GM12878 (cell line): ENCODE results near the gene CACNG1. TPM values are rescaled to one million over a fixed set of nuclear protein-coding genes. Genes with fewer than 3 reads are reported as not detected.

Experiments
- ATAC-seq: fragments of 200-7000 bp; cut with Tn5 transposase; 3 replicates; pipeline ENCODE4 v1.9.1; 2020; ENCODE audit warnings: mild to moderate bottlenecking, moderate library complexity
- BruUV-seq: library from RNA; stranded (reverse); fragments of 400-500 nt; replicated peaks from 2 replicates; lab custom pipeline; 2021; lab: Mats Ljungman, UMichigan
- CTCF ChIA-PET: fragments of 300-600 bp; sonication (Branson Sonifier 250); formaldehyde crosslinking; extraction: SDS; loops from one replicate; lab custom pipeline; 2021; ENCODE audit warnings: inconsistent platforms; lab: Yijun Ruan, JAX
- POLR2A ChIA-PET: fragments of 350-600 bp; formaldehyde crosslinking; extraction: SDS; loops from one replicate; lab custom pipeline; 2021; ENCODE audit warnings: inconsistent platforms; lab: Charles Lee
- RAD21 ChIA-PET: fragments of 300-600 bp; sonication (Branson Sonifier 250); formaldehyde crosslinking; loops from one replicate; lab custom pipeline; 2023; ENCODE audit warnings: antibody characterized with exemption; ENCODE audit not compliant: unreplicated experiment; lab: Charles Lee
- SMC1A ChIA-PET: fragments of 300-600 bp; sonication (Branson Sonifier 250); formaldehyde crosslinking; loops from one replicate; lab custom pipeline; 2023; ENCODE audit not compliant: unreplicated experiment, uncharacterized antibody; lab: Charles Lee
- DNase-seq: peaks from one replicate; pipeline ENCODE4 v3.0.0-alpha.2; 2011; ENCODE audit warnings: low read depth, low spot score
- FAIRE-seq: peaks from 3 replicates; lab custom pipeline; 2011; peaks lifted over from hg19 to GRCh38; lab: Jason Lieb, UNC
- H2AFZ ChIP-seq: 2 replicates; pipeline ENCODE4 v1.6.0; 2011; ENCODE audit warnings: low read depth, low read length, control low read depth; ENCODE audit not compliant: control insufficient read depth
- H3K27ac ChIP-seq: 2 replicates; pipeline ENCODE4 v1.5.1; 2011; ENCODE audit warnings: control low read depth; ENCODE audit not compliant: control insufficient read depth, insufficient read depth
- H3K27me3 ChIP-seq, 2 experiments: replicated peaks in 1 of 2; 2 replicates each; pipeline versions ENCODE4 v1.6.0 to v1.6.1; 2011; ENCODE audit warnings: low read length in 1 of 2; ENCODE audit not compliant: control insufficient read depth in 2 of 2, insufficient read depth in 2 of 2
- H3K36me3 ChIP-seq, 2 experiments: 2 replicates each; pipeline ENCODE4 v1.5.1; 2011; ENCODE audit warnings: low read length in 1 of 2; ENCODE audit not compliant: control insufficient read depth in 2 of 2, insufficient read depth in 2 of 2
- H3K4me1 ChIP-seq: 2 replicates; pipeline ENCODE4 v1.6.1; 2011; ENCODE audit warnings: mild to moderate bottlenecking, low read length, moderate library complexity, mixed read lengths; ENCODE audit not compliant: control insufficient read depth, insufficient read depth
- H3K4me2 ChIP-seq: 2 replicates; pipeline ENCODE4 v1.6.0; 2011; ENCODE audit warnings: control low read depth; ENCODE audit not compliant: control insufficient read depth, insufficient read depth
- H3K4me3 ChIP-seq: fragments of 200-600 bp; sonication (generic); 2 replicates; pipeline ENCODE4 v1.5.1; 2016
- H3K79me2 ChIP-seq: 2 replicates; pipeline ENCODE4 v1.6.0; 2011; ENCODE audit warnings: low read length; ENCODE audit not compliant: control insufficient read depth, insufficient read depth
- H3K9ac ChIP-seq: 2 replicates; pipeline ENCODE4 v1.8.0; 2011; ENCODE audit warnings: low read length, control low read depth, mixed read lengths; ENCODE audit not compliant: control insufficient read depth, insufficient read depth
- H3K9me3 ChIP-seq: replicated peaks from 3 replicates; pipeline ENCODE4 v1.5.1; 2011; ENCODE audit warnings: mild to moderate bottlenecking, low read length; ENCODE audit not compliant: control insufficient read depth, insufficient read depth
- H4K20me1 ChIP-seq: 2 replicates; pipeline ENCODE4 v1.6.0; 2011; ENCODE audit not compliant: control insufficient read depth, insufficient read depth
- CBX5 ChIP-seq: sonication (generic); IDR thresholded peaks from 2 replicates; pipeline ENCODE4 v1.6.1; 2016; ENCODE audit warnings: low read depth, moderate library complexity, mild to moderate bottlenecking, inconsistent platforms
- ETV6 ChIP-seq, 2 experiments: fragments of 450-650 bp in 1 of 2; IDR thresholded peaks in 1 of 2; conservative IDR thresholded peaks in 1 of 2; 2 replicates each; pipeline ENCODE4 v1.6.1; 2014; ENCODE audit warnings: antibody characterized with exemption in 1 of 2, borderline replicate concordance in 1 of 2, low read depth in 1 of 2, mild to moderate bottlenecking in 1 of 2, moderate library complexity in 1 of 2
- MEF2A ChIP-seq: IDR thresholded peaks from 2 replicates; pipeline ENCODE4 v1.6.1; 2011; ENCODE audit warnings: low read depth, mild to moderate bottlenecking, low read length, moderate library complexity; ENCODE audit not compliant: insufficient read depth
- NKRF ChIP-seq: fragments of 450-650 bp; conservative IDR thresholded peaks from 2 replicates; pipeline ENCODE4 v1.6.1; 2017; ENCODE audit warnings: mild to moderate bottlenecking, moderate library complexity
- SMARCA5 ChIP-seq: fragments of 450-650 bp; IDR thresholded peaks from 2 replicates; pipeline ENCODE4 v1.6.1; 2017; ENCODE audit warnings: mild to moderate bottlenecking
- TCF3 ChIP-seq: IDR thresholded peaks from 2 replicates; pipeline ENCODE4 v1.6.1; 2012; ENCODE audit warnings: low read depth, mild to moderate bottlenecking, low read length, borderline replicate concordance; ENCODE audit not compliant: insufficient read depth
- ZNF384 ChIP-seq: IDR thresholded peaks from 2 replicates; pipeline ENCODE4 v1.6.1; 2012; ENCODE audit warnings: low read depth, mild to moderate bottlenecking, low read length, improper control_type of control experiment, borderline replicate concordance
- ZNF592 ChIP-seq: fragments of 450-650 bp; IDR thresholded peaks from 2 replicates; pipeline ENCODE4 v1.6.1; 2017; ENCODE audit warnings: mild to moderate bottlenecking, moderate library complexity
- WGBS: methylation state at CpG from one replicate; pipeline ENCODE4 v1.1.6; 2016; ENCODE audit warnings: low lambda C conversion rate; ENCODE audit not compliant: insufficient replicate concordance, insufficient coverage; ENCODE audit errors: missing lambda C conversion rate; 5-methylcytosine and 5-hydroxymethylcytosine counted together
- in situ Hi-C: fragments of 300-500 bp; cut with MboI; formaldehyde crosslinking; loops from 9 replicates; pipeline ENCODE4 v1.14.3; 2018; ENCODE audit warnings: mixed read lengths
- intact Hi-C: fragments of 100-400 bp; cut with micrococcal nuclease; formaldehyde crosslinking; loops from one replicate; pipeline ENCODE4 v1.14.2; 2022; ENCODE audit not compliant: unreplicated experiment
- polyA plus RNA-seq, 11 experiments: library from polyadenylated mRNA; depleted of rRNA in 4 of 11; unstranded in 6 of 11; stranded (reverse) in 5 of 11; fragments of >200 nt; fragmentation: Nextera tagmentation in 4 of 11; fragmentation: Illumina TruSeq in 1 of 11; extraction: Ambion mirVana in 4 of 11; extraction: Trizol in 1 of 11; gene quantifications; 1 replicate in 1 of 11; 2 replicates in 10 of 11; pipeline versions ENCODE4 v1.2.1 to v1.2.3, GENCODE V29; 2011 to 2016; ENCODE audit warnings: inconsistent platforms in 2 of 11, missing spikeins in 2 of 11, low read depth in 1 of 11
- total RNA-seq, 4 experiments: library from RNA; depleted of rRNA in 3 of 4; stranded (reverse); fragments of >200 nt in 3 of 4; fragmentation: Illumina TruSeq in 1 of 4; extraction: Trizol in 1 of 4; gene quantifications; 2 replicates each; pipeline versions ENCODE4 v1.2.1 to v1.2.3, GENCODE V29; 2013 to 2021

Gene CACNG1
- total and polyA plus RNA-seq, 10 of the 15 experiments (the other 5 are each of a cell fraction or from before 2014, with no cell fraction given) = not detected

GRCh38 chr17:67049025-67049739 is 4.8 kb downstream of the CACNG1 start:
- intact Hi-C loops (no loop called here), in situ Hi-C loops (no loop called here)
- 11% methylated on average over 5 of the region's 5 CpGs for WGBS
- RAD21 ChIA-PET = interaction anchor here (1.2 kb wide), 1 partner anchor 28 kb away, joined by 3 read pairs; no protein-coding TSS in a partner anchor
- H3K4me2 ChIP-seq = no peak overlapping the region
- H4K20me1 ChIP-seq = no peaks in the 10 kb centered on the region
- H3K4me1 ChIP-seq = peaks cover 7% of the 10 kb centered on the region
- POLR2A ChIA-PET = interaction anchor here (1.7 kb wide), 1 partner anchor 14 kb away, joined by 3 read pairs; no protein-coding TSS in a partner anchor
- BruUV-seq = no TSS peak
- H3K27ac ChIP-seq = no peak overlapping the region
- SMC1A ChIA-PET = interaction anchor here (1.2 to 1.6 kb wide), 2 partner anchors 10 to 33 kb away, joined by 3 to 4 read pairs; no protein-coding TSS in a partner anchor
- no peak for DNase-seq
- CTCF ChIA-PET = interaction anchor here (0.9 kb wide), 1 partner anchor 10 kb away, joined by 3 read pairs; no protein-coding TSS in a partner anchor
- no peak for TF ChIP-seq NKRF
- 0 out of 2 replicates have a peak, but pooled peaks have one; percentile 42 for TF ChIP-seq CBX5
- no peak for ATAC-seq
- H3K27me3 ChIP-seq = no peaks in the 10 kb centered on the region
- no peak for FAIRE-seq
- no peaks in the 10 kb centered on the region for H3K79me2 ChIP-seq
- no peak overlapping the region for H3K9ac ChIP-seq
- no peak overlapping the region for H3K4me3 ChIP-seq
- no peak overlapping the region for H2AFZ ChIP-seq
- no peaks in the 10 kb centered on the region for H3K36me3 ChIP-seq
- peaks cover 3% of the 10 kb centered on the region for H3K9me3 ChIP-seq

DNA sequence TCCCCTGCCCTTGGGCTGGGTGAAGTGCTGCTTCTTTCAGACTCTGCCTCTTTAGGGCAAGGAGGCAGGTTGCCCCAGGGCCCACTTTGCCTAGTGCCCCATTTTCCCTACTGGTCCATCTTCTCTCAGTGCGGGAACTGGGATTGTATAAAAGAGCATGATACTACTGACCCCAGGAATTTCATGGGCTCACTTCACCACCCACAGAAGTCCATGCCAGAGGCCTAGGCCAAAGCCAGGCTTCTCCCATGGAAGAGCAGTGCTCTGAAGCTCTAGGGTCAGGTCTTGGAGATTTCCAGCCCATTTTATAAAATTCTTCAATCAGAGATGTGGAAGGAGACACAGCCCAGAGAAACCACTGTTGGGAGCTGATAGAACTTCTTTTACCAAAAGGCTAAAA is 5.7 kb downstream of the CACNG1 start:
- in situ Hi-C loops (no loop called here), intact Hi-C loops (no loop called here)
- WGBS = 0% methylated on average over 1 of the region's 1 CpG
- RAD21 ChIA-PET = no interaction called here
- Histone ChIP-seq H3K9ac (no peak overlapping the region), H3K36me3 (no peaks in the 10 kb centered on the region), H3K4me2 (no peak overlapping the region), H3K79me2 (no peaks in the 10 kb centered on the region), H2AFZ (no peak overlapping the region), H3K4me1 (peaks cover 7% of the 10 kb centered on the region), H3K9me3 (peaks cover 3% of the 10 kb centered on the region), H4K20me1 (no peaks in the 10 kb centered on the region), H3K4me3 (no peak overlapping the region), H3K27me3 (no peaks in the 10 kb centered on the region), H3K27ac (no peak overlapping the region)
- BruUV-seq = no TSS peak
- no peak for ATAC-seq
- SMC1A ChIA-PET = interaction anchor here (1.2 kb wide), 1 partner anchor 32 kb away, joined by 3 read pairs; no protein-coding TSS in a partner anchor
- no peak for TF ChIP-seq ZNF384
- no peak for TF ChIP-seq TCF3
- no peak for TF ChIP-seq SMARCA5
- TF ChIP-seq ETV6 (conservative IDR thresholded peaks at IDR 0.05 in 1 of 2, IDR thresholded peaks at IDR 0.05 in 1 of 2; ENCODE audit: borderline replicate concordance in 1 of 2, low read depth in 1 of 2) = no peak
- no peak for TF ChIP-seq MEF2A
- TF ChIP-seq ZNF592 = no peak
- POLR2A ChIA-PET = interaction anchor here (1.0 kb wide), 1 partner anchor 31 kb away, joined by 3 read pairs; no protein-coding TSS in a partner anchor
- FAIRE-seq = no peak
- CTCF ChIA-PET = interaction anchor here (1.0 kb wide), 1 partner anchor 139 kb away, joined by 3 read pairs; no protein-coding TSS in a partner anchor
- no peak for DNase-seq
